Adrenal gland (tissue), 5 donors: ENCODE results near the gene PHTF1.

Experiments used
- POLR2A ChIP-seq, 2 donors: fragments of 450-650 bp; IDR thresholded peaks; one replicate each; pipeline ENCODE4 v1.6.1; 2017; ENCODE audit warnings: antibody characterized with exemption in 2 of 2, mild to moderate bottlenecking in 2 of 2, moderate library complexity in 1 of 2
- TF ChIP-seq, protein P1 (sequence below), 6 experiments: fragments of 450-650 bp in 4 of 6; fragments of 200-600 bp in 2 of 6; sonication (generic) in 1 of 6; IDR thresholded peaks; 1 replicate in 5 of 6; 2 replicates in 1 of 6; pipeline versions ENCODE4 v1.5.1 to v1.8.0; 2016 to 2021; ENCODE audit warnings: antibody characterized with exemption in 6 of 6, mild to moderate bottlenecking in 2 of 6, moderate library complexity in 1 of 6
- donor health status: DM: no; HTN: no; CAD: no.

DNA sequence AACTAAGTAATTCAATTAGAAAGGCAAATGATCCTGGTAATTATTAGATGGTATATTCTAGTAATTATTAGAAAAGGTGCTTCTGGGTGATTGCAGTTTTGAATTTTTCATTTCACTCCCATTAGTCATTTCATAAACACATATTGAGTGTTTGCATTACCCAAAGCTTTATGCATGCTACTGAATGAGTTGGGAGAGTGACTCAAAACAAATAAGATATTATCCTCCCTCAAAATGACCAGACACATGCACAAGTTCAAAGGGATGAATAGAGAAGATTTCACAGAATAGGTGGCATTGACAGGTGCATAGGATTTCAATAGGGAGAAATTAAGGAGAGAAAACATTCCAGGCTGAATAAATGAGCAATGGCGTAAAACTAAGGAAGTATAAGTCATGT is 84.7 kb downstream of the PHTF1 start:
- TF ChIP-seq, protein P1, sequence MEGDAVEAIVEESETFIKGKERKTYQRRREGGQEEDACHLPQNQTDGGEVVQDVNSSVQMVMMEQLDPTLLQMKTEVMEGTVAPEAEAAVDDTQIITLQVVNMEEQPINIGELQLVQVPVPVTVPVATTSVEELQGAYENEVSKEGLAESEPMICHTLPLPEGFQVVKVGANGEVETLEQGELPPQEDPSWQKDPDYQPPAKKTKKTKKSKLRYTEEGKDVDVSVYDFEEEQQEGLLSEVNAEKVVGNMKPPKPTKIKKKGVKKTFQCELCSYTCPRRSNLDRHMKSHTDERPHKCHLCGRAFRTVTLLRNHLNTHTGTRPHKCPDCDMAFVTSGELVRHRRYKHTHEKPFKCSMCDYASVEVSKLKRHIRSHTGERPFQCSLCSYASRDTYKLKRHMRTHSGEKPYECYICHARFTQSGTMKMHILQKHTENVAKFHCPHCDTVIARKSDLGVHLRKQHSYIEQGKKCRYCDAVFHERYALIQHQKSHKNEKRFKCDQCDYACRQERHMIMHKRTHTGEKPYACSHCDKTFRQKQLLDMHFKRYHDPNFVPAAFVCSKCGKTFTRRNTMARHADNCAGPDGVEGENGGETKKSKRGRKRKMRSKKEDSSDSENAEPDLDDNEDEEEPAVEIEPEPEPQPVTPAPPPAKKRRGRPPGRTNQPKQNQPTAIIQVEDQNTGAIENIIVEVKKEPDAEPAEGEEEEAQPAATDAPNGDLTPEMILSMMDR (IDR thresholded peaks at IDR 0.05): no peak
- no peak for TF ChIP-seq POLR2A (IDR thresholded peaks at IDR 0.05)
